ENCODE results near the gene CENATAC. TPM values are rescaled to one million over a fixed set of nuclear protein-coding genes. Genes with fewer than 3 reads are reported as not detected.
A peak's percentile ranks its signal among the peaks of the same experiment; 100 is the strongest.
"Not testable (repeated sequence)": the region's sequence is repeated elsewhere in the genome, so short reads cannot be mapped to it uniquely, and the experiment has no call there.

The CENATAC gene
- total and polyA plus RNA-seq, 10 donors, result 27.0 to 86.2 (median 65.8) TPM

- intact Hi-C loops (cut with DNase I; ENCODE audit: low total_unique reads), result no loop called here
- no peaks in the 10 kb centered on the region for H3K9me3 ChIP-seq
- H3K4me3 ChIP-seq, result no peak overlapping the region
- 80 to 93% (median 88%) methylated on average over 4 to 5 of the region's 5 CpGs for WGBS, 5 donors
- DNase-seq, result peak; percentile 46
- no peak overlapping the region for H3K27ac ChIP-seq
- no peak for TF ChIP-seq POLR2A (IDR thresholded peaks at IDR 0.05)
- no peak for TF ChIP-seq CTCF (IDR thresholded peaks at IDR 0.05 in 8 of 11, conservative IDR thresholded peaks at IDR 0.05 in 3 of 11)
- no peaks in the 10 kb centered on the region for H3K36me3 ChIP-seq
- H3K27me3 ChIP-seq (replicated peaks in 1 of 7), result peaks cover 0 to 19% (median 0%) of the 10 kb centered on the region in 7 donors
- peaks cover 0 to 8% (median 0%) of the 10 kb centered on the region in 6 donors for H3K4me1 ChIP-seq
These were observed 36.7 kb upstream of the CENATAC start for GRCh38 chr11:118961189-118961588.

- Histone ChIP-seq H3K36me3 (no peaks in the 10 kb centered on the region), H3K27ac (no peak overlapping the region), H3K4me1 (peaks cover 0 to 4% (median 0%) of the 10 kb centered on the region in 6 donors), H3K4me3 (no peak overlapping the region), H3K27me3 (replicated peaks in 1 of 7) (peaks cover 0 to 16% (median 0%) of the 10 kb centered on the region in 7 donors), H3K9me3 (no peaks in the 10 kb centered on the region)
- intact Hi-C loops (cut with DNase I; ENCODE audit: low total_unique reads), result no loop called here
- TF ChIP-seq CTCF (IDR thresholded peaks at IDR 0.05 in 8 of 11, conservative IDR thresholded peaks at IDR 0.05 in 3 of 11) (no peak), POLR2A (IDR thresholded peaks at IDR 0.05) (no peak), POLR2AphosphoS5 (IDR thresholded peaks at IDR 0.05) (no peak)
- peak; percentile 50 for DNase-seq
- 53 to 87% (median 68%) methylated on average over 8 to 11 of the region's 11 CpGs for WGBS, 5 donors
These were observed 36.3 kb upstream of the CENATAC start for GRCh38 chr11:118961591-118961990.

- H3K4me1 ChIP-seq; H3K4me3 ChIP-seq; H3K36me3 ChIP-seq; H3K27ac ChIP-seq; intact Hi-C loops (cut with DNase I; ENCODE audit: low total_unique reads); DNase-seq; H3K9me3 ChIP-seq: not testable (repeated sequence)
- H3K27me3 ChIP-seq (replicated peaks in 1 of 7), result peaks cover 0 to 19% (median 6%) of the 10 kb centered on the region in 7 donors
- WGBS, 5 donors, result 91 to 100% (median 92%) methylated on average over 2 of the region's 2 CpGs
These were observed 28.4 kb upstream of the CENATAC start for GRCh38 chr11:118969508-118969907.

GRCh38 chr11:118971646-118972045 is 26.3 kb upstream of the CENATAC start, which contains the start of gene FOXR1:
Gene FOXR1 (plus strand): TSS chr11:118971761. CDS start chr11:118971932, 171 bp downstream.
- DNase-seq, result no peak
- WGBS, 5 donors, result 47 to 74% (median 51%) methylated on average over 20 to 33 of the region's 33 CpGs
- intact Hi-C loops (cut with DNase I; ENCODE audit: low total_unique reads), result no loop called here

More at GRCh38 chr11:118971646-118972045, 26.3 kb upstream of the CENATAC start, which contains the start of gene FOXR1:
- TF ChIP-seq POLR2AphosphoS5 (IDR thresholded peaks at IDR 0.05) (no peak), CTCF (IDR thresholded peaks at IDR 0.05 in 8 of 11, conservative IDR thresholded peaks at IDR 0.05 in 3 of 11) (no peak), POLR2A (IDR thresholded peaks at IDR 0.05) (no peak)
- H3K27me3 ChIP-seq (replicated peaks in 1 of 7), result peaks cover 0 to 28% (median 6%) of the 10 kb centered on the region in 7 donors
- no peak within 1 kb of the TSS for H3K27ac ChIP-seq
- H3K4me1 ChIP-seq, result no peaks in the 10 kb centered on the region
- H3K36me3 ChIP-seq, result no peaks in the 10 kb centered on the region
- H3K9me3 ChIP-seq, result no peaks in the 10 kb centered on the region
- H3K4me3 ChIP-seq, result no peak within 1 kb of the TSS
